Endothelial cell (in vitro differentiated cells): ENCODE measurements around the gene SMC3. TPM values are rescaled to one million over a fixed set of nuclear protein-coding genes. Genes with fewer than 3 reads are reported as not detected.

Experiments
- DNase-seq: peaks from one replicate; pipeline ENCODE4 v3.0.0; 2021; ENCODE audit warnings: low spot score
- H3K27ac Mint-ChIP-seq: one replicate; pipeline ENCODE4 v1.8.0; 2021; ENCODE audit warnings: mixed read lengths, inconsistent platforms; ENCODE audit not compliant: unreplicated experiment
- H3K27me3 Mint-ChIP-seq: one replicate; pipeline ENCODE4 v1.8.0; 2021; ENCODE audit warnings: mild to moderate bottlenecking, moderate library complexity, mixed read lengths, inconsistent platforms; ENCODE audit not compliant: unreplicated experiment
- H3K36me3 Mint-ChIP-seq: one replicate; pipeline ENCODE4 v1.8.0; 2021; ENCODE audit warnings: mild to moderate bottlenecking, low read depth, mixed read lengths, inconsistent platforms; ENCODE audit not compliant: unreplicated experiment
- H3K4me1 Mint-ChIP-seq: one replicate; pipeline ENCODE4 v1.8.0; 2021; ENCODE audit warnings: mild to moderate bottlenecking, mixed read lengths, inconsistent platforms; ENCODE audit not compliant: unreplicated experiment
- H3K4me3 Mint-ChIP-seq: one replicate; pipeline ENCODE4 v1.8.0; 2021; ENCODE audit warnings: mild to moderate bottlenecking, mixed read lengths, inconsistent platforms; ENCODE audit not compliant: unreplicated experiment
- H3K9me3 Mint-ChIP-seq: one replicate; pipeline ENCODE4 v1.8.0; 2021; ENCODE audit warnings: mixed read lengths, inconsistent platforms; ENCODE audit not compliant: unreplicated experiment
- total RNA-seq: library from RNA; stranded (reverse); fragmentation: NEBNext Ultra II Directional; extraction: Animal tissue kit (Norgen Biotek cat#: 25700); gene quantifications from one replicate; pipeline ENCODE4 v1.2.1, GENCODE V29; 2021; ENCODE audit not compliant: unreplicated experiment
- TF ChIP-seq, protein P1 (sequence below): fragments of 200-600 bp; sonication (generic); IDR thresholded peaks from one replicate; pipeline ENCODE4 v1.5.0; 2021; ENCODE audit warnings: antibody characterized with exemption; ENCODE audit not compliant: unreplicated experiment

SMC3 gene
- total RNA-seq, 1 donor from 2014 or later, result 36.2 TPM

DNA sequence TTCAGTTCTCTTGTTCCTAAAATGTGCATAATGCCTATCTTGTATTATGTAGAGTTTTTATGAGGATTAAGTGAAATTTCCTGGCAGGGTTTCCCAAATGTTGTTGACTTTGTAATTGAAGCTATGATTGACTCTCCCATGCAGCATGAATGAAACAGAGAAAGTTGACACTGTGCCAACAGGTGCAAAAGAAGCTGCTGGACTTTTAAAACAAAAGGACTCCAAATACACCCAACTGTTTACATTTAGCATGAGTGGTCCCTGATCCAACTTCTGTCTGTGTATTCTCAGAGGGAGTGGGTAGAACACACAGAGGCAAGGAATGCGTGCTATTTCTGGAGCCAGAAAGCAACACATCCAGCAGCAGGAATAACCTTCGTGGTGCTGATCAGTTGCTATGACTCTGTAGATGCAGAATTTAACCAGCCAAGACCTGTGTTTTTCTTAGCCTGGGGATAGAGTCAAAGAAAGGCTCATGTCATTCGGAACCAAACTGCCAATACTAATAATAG, 62.2 kb downstream of the SMC3 start:
- Mint-ChIP-seq H3K36me3 (no peaks in the 10 kb centered on the region), H3K9me3 (no peaks in the 10 kb centered on the region), H3K4me1 (no peaks in the 10 kb centered on the region), H3K4me3 (no peak overlapping the region), H3K27me3 (peaks cover 3% of the 10 kb centered on the region), H3K27ac (no peak overlapping the region)
- TF ChIP-seq, protein P1, sequence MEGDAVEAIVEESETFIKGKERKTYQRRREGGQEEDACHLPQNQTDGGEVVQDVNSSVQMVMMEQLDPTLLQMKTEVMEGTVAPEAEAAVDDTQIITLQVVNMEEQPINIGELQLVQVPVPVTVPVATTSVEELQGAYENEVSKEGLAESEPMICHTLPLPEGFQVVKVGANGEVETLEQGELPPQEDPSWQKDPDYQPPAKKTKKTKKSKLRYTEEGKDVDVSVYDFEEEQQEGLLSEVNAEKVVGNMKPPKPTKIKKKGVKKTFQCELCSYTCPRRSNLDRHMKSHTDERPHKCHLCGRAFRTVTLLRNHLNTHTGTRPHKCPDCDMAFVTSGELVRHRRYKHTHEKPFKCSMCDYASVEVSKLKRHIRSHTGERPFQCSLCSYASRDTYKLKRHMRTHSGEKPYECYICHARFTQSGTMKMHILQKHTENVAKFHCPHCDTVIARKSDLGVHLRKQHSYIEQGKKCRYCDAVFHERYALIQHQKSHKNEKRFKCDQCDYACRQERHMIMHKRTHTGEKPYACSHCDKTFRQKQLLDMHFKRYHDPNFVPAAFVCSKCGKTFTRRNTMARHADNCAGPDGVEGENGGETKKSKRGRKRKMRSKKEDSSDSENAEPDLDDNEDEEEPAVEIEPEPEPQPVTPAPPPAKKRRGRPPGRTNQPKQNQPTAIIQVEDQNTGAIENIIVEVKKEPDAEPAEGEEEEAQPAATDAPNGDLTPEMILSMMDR, result no peak
- no peak for DNase-seq

GRCh38 chr10:110631934-110632333, 64.4 kb downstream of the SMC3 start:
- Mint-ChIP-seq H3K27ac (no peak overlapping the region), H3K36me3 (no peaks in the 10 kb centered on the region), H3K9me3 (no peaks in the 10 kb centered on the region), H3K27me3 (no peaks in the 10 kb centered on the region), H3K4me1 (no peaks in the 10 kb centered on the region), H3K4me3 (no peak overlapping the region)
- DNase-seq, result no peak
- TF ChIP-seq, protein P1, result no peak

- TF ChIP-seq, protein P1, result no peak
- Mint-ChIP-seq H3K27me3 (no peaks in the 10 kb centered on the region), H3K36me3 (no peaks in the 10 kb centered on the region), H3K4me3 (no peak overlapping the region), H3K27ac (peak overlapping the region; percentile 52), H3K4me1 (no peaks in the 10 kb centered on the region), H3K9me3 (no peaks in the 10 kb centered on the region)
- DNase-seq, result no peak
Observed at GRCh38 chr10:110632591-110633215, 65.2 kb downstream of the SMC3 start.

- TF ChIP-seq, protein P1, result no peak
- no peak overlapping the region for H3K27ac Mint-ChIP-seq
Observed at GRCh38 chr10:110634527-110635209, 67.2 kb downstream of the SMC3 start.

DNA sequence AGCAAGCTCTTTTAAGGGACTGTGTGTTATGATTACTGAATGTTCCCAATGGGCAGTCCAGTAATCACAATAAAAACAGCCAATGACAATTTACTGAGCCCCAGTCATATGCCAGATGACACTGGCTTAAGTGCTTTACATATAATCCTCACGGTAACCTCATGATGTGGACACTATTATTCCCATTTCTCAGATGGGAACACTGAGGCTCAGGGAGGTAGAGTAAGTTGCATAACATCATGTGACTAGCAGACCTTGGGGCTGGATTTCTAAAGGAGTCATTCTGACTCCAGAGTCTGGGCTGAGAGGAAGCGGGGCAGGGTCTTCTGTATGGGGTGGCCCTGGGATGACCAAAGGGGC, 69.1 kb downstream of the SMC3 start:
- Mint-ChIP-seq H3K9me3 (no peaks in the 10 kb centered on the region), H3K27ac (no peak overlapping the region), H3K4me1 (no peaks in the 10 kb centered on the region), H3K36me3 (no peaks in the 10 kb centered on the region), H3K27me3 (no peaks in the 10 kb centered on the region), H3K4me3 (no peak overlapping the region)
- TF ChIP-seq, protein P1, result no peak
- no peak for DNase-seq

More at GRCh38 chr10:110634527-110635209, 67.2 kb downstream of the SMC3 start:
- no peak for DNase-seq
- no peaks in the 10 kb centered on the region for H3K4me1 Mint-ChIP-seq
- H3K27me3 Mint-ChIP-seq, result no peaks in the 10 kb centered on the region
- H3K9me3 Mint-ChIP-seq, result no peaks in the 10 kb centered on the region
- no peaks in the 10 kb centered on the region for H3K36me3 Mint-ChIP-seq
- H3K4me3 Mint-ChIP-seq, result no peak overlapping the region
